Mesenteric fat pad (tissue), 1 donor: Measurements from ENCODE around the gene AMOTL1. TPM values are rescaled to one million over a fixed set of nuclear protein-coding genes. Genes with fewer than 3 reads are reported as not detected.

Experiments
- DNase-seq: peaks from one replicate; pipeline ENCODE4 v3.0.0-alpha.2; 2020; ENCODE audit warnings: low spot score
- total RNA-seq: library from RNA; stranded (reverse); fragmentation: NEBNext Ultra II Directional; extraction: Animal tissue kit (Norgen Biotek cat#: 25700); gene quantifications from one replicate; pipeline ENCODE4 v1.2.1, GENCODE V29; 2021
- donor health status: DM: yes; HTN: yes; CAD: no.

Gene AMOTL1
- total RNA-seq, 1 donor from 2014 or later: 51.6 TPM

- no peak for DNase-seq
Measured at GRCh38 chr11:94767291-94767690, 865 bp upstream of the AMOTL1 start.

DNA sequence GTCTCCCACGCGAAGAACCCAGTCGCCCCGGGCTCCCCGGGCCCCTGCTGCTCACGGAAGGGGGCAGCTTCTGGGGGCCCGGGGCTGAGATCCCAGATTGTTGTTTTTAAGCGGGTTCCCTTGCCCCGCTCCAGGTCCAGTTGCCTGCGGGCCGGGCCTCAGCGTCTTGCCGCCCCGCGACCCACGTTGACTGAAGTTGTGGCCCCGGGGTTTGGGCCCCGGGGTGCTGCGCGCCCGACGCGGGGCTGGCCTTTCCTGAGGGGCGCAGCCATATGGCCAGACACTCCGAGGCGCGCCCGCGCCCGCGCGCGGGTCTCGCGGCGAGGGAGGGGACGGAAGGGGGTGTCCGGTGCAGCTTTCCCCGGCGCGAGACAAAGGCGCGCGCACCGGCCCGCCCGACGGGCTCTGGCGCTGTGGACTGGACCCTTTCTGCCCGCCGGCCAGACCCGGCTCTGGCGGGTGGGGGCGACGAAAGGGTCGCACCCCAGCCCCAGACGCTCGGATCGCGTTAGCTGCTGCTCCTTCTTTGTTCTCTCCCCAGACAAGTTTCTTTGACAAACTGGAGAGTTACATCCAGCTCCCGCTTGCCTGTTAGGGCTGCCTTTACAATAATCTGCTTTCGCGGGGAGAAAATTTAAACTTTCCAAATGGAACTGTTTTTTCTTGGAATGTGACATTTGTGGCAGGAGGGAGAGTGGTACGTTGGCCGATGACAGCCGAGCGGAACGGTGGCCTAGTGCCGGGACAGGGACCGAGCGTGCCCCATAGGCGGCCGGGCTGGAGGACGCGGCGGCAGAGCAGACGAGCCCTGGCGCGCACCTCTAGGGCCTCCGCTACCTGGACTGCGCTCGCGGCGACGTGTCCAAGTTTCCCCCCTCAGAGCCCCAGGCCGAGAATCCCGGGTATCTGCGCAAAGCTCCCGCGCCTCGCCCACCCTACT is 716 bp downstream of the AMOTL1 start:
- DNase-seq: peak; percentile 90

GRCh38 chr11:94769880-94770279 is 1.7 kb downstream of the AMOTL1 start:
- DNase-seq: no peak

- DNase-seq: no peak
Measured at GRCh38 chr11:94770563-94771120, 2.5 kb downstream of the AMOTL1 start.

DNA sequence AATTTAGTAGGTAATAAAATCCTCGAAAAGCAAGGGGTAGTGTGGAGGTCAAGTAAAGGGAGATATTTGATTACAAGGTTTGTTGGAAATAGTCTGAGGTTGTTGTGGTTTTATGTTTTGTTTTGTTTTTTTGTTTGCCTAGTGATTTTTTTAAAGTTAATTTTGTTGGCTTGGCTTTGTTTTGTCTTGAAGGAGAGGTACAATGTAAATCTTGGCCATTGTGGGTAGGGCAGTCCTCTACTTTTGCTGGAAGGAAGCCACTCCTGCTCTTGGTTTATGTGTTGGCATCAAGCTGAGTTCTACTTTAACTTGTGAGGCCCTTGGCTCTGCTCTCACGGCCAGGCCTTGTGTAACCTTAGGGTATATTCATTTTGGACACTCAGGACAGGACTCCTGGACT is 3.2 kb downstream of the AMOTL1 start:
- DNase-seq: no peak

GRCh38 chr11:94771951-94772350 is 3.8 kb downstream of the AMOTL1 start:
- DNase-seq: no peak

DNA sequence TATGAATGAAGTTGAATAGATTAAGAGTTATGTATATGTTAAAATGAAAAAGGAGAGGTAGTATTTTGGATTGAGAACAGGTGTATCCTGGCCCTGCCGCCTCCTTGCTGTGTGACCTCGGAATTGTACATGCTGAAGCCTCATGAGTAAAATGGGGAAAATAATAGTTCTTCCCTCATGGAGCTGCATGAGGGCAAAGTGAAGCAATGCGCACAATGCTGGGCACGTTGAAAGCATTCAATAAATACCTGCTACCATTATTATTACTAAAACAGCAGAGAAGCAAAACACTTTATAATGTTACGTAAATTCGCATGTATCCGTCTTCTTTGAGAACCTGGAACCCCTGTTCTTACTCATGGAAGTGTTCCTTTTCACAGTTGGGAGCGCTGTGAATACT is 5.7 kb downstream of the AMOTL1 start:
- DNase-seq: no peak

- no peak for DNase-seq
Measured at GRCh38 chr11:94774345-94774744, 6.2 kb downstream of the AMOTL1 start.

DNA sequence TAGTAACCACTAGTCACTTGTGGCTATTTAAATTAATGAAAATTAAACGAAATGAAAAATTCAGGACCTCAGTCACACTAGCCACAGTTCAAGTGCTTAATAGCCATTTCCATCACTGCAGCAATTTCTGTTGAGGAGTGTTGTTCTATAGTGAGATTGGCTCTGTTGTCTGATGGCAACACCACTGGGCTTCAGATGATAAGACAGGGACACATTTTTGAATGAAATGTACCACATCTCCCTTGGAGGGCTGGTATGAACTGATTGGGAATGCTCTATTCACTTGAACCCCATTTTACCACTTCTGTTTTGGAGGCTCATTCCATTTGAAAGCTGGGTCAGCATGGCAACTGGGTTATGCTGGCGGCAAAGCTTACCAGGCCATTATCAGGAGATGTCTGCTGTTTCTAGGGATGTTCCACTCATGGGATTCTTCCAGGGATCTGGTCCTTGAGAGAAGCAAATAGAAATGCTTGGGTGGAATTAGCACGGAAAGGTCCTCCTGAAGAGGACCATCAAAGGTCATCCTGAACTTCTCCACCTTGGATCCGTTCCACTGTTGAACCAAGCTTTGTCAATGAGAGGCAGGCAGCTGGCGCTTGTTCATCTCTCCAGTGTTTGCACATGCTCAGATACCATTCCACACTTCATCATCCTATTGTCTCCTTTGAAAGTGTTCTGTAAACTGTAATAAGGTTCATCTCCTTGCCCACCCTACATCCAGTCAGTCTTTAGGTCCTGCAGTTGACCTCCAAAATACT is 7.6 kb downstream of the AMOTL1 start:
- no peak for DNase-seq

GRCh38 chr11:94776351-94777321 is 8.5 kb downstream of the AMOTL1 start:
- no peak for DNase-seq

DNA sequence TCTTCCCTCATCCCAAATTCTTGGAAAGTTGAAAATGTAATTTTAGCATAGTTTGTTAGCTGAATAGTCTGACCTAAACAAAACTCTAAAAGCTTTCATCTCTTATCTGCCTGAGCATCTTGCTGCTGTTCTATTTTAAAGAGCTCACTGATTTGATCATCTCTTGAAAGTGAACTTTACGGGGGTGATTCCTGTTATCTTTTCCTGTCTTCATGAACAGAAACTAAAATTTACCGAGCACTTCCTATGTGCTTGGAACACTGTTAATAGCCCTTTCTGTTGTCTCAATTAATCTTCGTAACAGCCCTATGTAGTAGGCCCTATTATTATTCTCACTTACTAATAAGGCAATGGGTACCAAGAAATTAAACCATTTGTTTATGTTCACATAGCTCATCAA is 12.3 kb downstream of the AMOTL1 start:
- no peak for DNase-seq

DNA sequence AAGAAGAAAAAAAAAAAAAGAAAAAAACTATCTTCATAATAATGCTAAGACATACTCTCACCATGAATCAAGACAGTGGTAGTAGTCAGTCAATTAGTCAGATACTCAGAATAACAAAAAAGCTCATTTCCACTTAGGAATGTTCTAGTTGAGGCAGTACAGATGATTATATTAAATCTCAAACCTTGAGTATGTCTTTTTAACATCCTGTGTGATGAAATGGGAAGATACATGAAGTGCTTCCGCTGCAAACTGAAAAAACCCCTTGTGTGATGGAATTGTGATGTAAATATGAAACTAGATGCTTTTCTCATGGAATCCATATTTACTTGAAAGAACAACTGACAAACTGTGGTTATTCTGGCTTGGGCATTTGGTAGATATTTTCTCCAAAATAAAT is 13.7 kb downstream of the AMOTL1 start:
- DNase-seq: no peak

DNA sequence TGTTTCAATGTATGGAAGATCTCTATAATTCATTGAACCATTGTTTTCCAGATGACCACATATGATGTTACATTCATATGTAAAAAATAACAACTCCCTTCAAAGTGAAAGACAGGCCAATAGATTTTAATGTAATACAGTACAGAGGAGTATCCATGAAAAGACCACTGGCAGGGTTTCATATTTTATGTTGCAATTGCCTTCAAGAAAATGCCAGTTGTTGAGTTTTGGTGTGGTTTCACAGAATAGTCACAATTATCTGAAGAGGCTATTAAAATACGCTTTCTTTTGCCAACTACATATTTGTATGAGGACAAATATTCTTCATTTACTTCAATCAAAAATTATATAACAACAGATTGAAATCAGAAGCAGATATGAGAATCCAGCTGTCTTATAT is 14.3 kb downstream of the AMOTL1 start:
- no peak for DNase-seq

DNA sequence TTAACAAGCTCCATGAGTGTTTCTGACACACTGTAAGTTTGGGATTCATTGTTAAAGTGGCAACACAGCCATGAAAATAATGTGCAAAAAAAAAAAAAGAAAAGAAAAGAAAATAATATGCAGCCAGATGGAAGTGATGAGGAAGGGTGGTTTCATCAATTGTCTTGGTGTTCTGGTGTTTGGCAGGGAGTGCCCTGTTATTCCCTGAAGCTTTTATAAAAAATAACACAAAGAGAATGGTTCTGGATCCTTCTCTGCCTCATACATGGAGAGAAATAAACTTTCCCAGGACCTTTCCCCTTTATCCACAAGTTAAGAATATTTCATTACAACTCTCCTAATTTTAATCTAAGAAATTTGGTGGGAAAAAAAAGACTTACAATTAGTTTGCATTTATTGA is 16.7 kb downstream of the AMOTL1 start:
- DNase-seq: no peak

- no peak for DNase-seq
Measured at GRCh38 chr11:94785509-94785908, 17.4 kb downstream of the AMOTL1 start.

- DNase-seq: no peak
Measured at GRCh38 chr11:94786264-94787126, 18.3 kb downstream of the AMOTL1 start.

DNA sequence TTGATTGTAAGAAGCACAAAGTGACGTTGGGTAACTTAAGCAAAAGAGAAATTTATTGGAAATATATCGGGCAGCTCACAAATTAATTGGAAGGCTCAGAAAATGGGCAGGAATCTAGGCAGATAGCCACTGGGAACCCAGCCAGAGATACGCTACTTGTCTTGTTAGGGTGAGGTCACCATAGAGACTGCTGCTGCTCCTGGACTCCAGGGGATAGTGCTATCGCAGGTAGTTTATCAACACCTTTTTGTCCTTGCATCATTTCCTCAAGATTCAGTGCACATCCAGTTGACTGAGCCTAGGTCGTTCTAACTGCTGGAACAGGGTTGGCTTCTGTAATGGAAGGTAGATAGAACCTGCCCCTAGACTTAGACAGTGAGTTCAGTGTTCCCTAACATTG is 19.6 kb downstream of the AMOTL1 start:
- DNase-seq: no peak

DNA sequence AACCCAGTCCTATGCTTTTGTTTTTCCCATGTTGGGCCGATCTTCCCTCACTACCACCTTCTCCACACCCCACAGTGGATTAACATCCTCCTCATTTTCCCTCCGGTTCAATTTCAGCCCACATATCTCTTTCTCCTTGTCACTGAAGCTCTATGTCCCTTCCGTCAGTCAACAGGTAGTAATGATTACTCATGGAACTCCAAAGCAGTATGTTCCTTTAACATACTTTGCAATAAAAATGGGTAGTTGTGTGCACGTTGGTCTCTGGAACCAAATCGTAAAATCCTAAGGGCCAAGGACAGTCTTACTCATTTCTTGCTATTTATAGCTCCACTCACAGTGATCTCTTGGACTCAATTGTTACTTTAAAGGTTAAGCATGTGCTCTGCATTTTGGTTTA is 20.2 kb downstream of the AMOTL1 start:
- no peak for DNase-seq

DNA sequence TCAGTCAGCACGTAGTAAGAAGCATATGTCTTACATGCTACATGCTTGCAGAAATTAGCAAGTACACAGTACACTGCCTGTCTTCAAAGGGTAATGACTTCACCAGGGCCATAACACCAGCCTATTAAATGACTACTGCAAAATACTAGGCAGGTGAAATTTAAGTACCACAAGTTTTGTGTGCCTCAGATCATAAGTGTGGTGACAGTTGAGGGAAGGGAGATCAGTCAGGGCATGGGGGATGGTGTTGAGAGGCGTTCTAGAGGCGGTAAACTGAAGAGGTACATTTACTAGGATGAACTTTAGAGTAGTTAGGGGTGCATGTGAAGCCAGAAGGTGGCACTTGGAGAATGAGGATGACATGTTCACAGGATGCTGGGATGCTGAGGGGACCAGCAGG is 22.0 kb downstream of the AMOTL1 start:
- no peak for DNase-seq

- DNase-seq: no peak
Measured at GRCh38 chr11:94790661-94791180, 22.6 kb downstream of the AMOTL1 start.
